Measurements from ENCODE around the gene TFF3.

TFF3 gene

DNA sequence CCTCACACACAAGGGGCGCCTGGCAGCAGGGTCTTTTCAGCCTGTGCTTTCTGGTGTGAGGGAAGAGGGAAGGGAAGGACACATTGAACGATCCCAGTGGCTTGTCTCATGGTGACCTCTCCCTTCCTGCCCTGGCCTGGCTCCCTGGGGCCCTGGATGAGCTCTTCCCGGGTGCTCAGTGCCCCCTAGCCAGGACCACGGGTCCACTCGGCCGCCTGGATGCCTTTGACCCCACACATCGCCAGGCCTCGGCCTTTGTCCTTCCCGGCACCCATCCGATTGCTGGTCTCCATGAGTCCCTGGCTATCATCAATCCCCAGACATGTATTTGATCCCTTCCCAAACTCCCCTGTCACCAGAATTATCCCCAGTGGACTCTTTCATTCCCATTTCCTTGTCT lies 6.0 kb upstream of the TFF3 start:
- H3K4me3 ChIP-seq (ENCODE audit: low read depth, low read length) = no peak overlapping the region
- DNase-seq (ENCODE audit: low read depth) = no peak
- TF ChIP-seq, protein P1, sequence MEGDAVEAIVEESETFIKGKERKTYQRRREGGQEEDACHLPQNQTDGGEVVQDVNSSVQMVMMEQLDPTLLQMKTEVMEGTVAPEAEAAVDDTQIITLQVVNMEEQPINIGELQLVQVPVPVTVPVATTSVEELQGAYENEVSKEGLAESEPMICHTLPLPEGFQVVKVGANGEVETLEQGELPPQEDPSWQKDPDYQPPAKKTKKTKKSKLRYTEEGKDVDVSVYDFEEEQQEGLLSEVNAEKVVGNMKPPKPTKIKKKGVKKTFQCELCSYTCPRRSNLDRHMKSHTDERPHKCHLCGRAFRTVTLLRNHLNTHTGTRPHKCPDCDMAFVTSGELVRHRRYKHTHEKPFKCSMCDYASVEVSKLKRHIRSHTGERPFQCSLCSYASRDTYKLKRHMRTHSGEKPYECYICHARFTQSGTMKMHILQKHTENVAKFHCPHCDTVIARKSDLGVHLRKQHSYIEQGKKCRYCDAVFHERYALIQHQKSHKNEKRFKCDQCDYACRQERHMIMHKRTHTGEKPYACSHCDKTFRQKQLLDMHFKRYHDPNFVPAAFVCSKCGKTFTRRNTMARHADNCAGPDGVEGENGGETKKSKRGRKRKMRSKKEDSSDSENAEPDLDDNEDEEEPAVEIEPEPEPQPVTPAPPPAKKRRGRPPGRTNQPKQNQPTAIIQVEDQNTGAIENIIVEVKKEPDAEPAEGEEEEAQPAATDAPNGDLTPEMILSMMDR (conservative IDR thresholded peaks at IDR 0.05; ENCODE audit: low read depth, low read length) = no peak

DNA sequence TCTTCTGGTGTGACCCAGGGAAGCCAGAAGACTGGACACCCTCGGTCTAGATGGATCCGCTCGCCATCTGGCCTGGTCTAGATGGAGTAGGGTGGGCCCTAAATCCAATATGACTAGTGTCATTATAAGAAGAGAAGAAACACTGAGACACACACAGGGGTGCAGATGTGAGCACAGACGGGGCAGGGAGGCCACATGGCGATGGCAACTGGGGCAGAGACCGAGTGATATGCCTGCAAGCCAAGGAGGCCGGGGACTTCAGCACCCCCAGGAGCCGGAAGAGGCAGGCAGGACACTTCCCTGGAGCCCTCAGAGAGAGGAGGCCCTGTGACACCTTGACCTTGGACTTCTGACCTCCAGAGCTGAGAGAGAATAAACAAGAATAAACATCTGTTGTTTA lies 5.6 kb upstream of the TFF3 start:
- DNase-seq (ENCODE audit: low read depth) = no peak
- TF ChIP-seq, protein P1 (conservative IDR thresholded peaks at IDR 0.05; ENCODE audit: low read depth, low read length) = no peak
- H3K4me3 ChIP-seq (ENCODE audit: low read depth, low read length) = no peak overlapping the region

DNA sequence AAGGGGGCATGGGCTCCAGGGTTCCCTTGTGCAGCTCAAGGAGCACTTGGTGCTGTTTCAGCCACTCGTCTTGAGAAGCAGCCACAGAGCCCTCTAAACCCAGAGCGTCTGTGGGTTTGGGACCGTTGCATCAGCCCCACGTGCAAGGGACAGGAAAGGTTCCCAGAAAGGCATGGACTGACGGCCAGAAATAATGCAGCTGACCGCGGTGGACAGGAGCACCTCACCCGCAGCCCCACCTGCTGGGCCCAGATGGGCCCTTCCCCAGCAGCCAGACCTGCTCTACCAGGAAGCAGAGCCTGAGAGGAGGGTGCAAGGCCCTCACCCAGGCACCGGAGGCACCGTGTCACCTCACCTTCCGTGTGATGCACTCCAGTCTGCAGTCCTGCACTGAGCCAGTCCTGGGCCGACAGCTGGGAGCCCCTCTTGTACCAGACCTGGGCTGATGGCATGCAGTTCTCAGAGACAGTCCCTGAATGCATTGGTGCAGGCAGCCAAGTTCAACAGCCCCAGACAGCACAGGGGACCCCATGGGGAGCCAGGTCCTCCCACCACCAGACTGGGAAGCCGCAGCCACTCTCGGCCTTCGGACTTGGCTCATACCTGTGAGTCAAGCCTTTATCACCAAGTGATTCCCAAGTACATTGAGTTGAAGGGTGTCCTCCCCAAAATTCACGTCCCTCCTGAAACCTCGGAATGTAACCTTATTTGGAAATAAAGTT lies 4.8 kb upstream of the TFF3 start:
- DNase-seq (ENCODE audit: low read depth) = no peak
- H3K4me3 ChIP-seq (ENCODE audit: low read depth, low read length) = no peak overlapping the region
- TF ChIP-seq, protein P1 (conservative IDR thresholded peaks at IDR 0.05; ENCODE audit: low read depth, low read length) = no peak

DNA sequence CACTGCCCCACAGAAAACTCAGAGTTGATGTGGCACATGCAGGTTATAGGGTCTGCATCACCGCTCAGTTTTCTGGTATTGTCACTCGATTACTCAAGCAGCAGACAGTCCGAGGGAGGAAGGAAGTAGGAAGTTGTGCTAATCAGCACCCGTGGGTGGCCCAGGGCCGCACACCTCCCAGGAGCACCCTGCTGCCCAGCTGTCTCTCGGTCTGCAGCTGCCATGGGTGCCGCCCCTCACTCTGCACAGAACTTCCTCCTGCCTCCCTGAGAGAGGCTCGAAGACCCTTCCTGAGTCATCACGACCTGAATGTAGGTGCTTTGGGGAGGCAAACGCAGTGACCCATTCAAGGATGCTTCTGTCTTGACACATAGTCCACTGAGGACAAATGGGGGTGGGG lies 4.2 kb upstream of the TFF3 start:
- DNase-seq (ENCODE audit: low read depth) = no peak
- TF ChIP-seq, protein P1 (conservative IDR thresholded peaks at IDR 0.05; ENCODE audit: low read depth, low read length) = no peak
- no peak overlapping the region for H3K4me3 ChIP-seq (ENCODE audit: low read depth, low read length)

DNA sequence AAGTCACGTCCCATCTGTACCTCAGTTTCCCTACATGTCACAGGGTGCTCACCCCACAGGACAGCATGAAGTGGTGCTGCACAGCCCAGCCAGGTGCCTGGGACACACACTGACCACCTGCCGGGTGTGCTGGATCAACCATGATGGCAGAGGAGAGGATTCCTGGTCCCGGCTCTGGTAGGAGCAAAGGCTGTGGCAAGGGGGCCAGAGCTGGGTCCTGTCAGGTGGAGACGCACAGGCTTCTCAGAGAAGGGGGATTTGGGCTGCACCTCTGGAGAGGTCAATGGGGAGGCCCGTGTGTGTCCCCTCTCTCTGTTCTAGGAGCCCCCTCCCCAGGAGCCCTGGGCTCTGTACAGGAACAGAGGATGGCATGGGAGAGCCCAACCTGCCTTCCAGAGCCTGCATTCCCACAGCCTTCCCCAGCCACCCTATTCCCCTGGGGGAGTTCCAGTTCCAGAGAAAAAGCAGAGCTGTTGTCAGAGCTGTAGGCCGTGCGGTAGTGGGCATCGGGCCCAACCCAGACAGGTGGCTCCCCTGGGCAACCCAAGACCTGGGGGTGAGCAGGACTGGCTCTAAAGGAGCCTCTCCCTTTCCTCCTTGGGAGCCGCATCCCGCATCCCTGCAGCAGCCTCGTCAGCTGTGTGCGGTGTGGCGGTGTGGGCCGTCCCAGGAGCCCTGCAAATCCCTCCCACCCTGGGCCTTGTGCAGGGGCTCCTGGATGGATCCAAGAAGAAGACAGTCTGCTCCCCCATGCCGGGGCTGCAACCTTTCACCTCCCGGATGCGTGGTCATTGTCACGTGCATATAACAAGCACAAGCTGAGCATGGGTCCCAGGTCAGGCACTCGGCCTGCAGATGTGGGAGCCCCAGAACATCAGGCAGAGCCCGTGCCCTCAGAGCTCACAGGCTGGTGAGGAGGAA lies 2.9 kb upstream of the TFF3 start:
- TF ChIP-seq, protein P1 (conservative IDR thresholded peaks at IDR 0.05; ENCODE audit: low read depth, low read length) = no peak
- no peak for DNase-seq (ENCODE audit: low read depth)
- no peak overlapping the region for H3K4me3 ChIP-seq (ENCODE audit: low read depth, low read length)

DNA sequence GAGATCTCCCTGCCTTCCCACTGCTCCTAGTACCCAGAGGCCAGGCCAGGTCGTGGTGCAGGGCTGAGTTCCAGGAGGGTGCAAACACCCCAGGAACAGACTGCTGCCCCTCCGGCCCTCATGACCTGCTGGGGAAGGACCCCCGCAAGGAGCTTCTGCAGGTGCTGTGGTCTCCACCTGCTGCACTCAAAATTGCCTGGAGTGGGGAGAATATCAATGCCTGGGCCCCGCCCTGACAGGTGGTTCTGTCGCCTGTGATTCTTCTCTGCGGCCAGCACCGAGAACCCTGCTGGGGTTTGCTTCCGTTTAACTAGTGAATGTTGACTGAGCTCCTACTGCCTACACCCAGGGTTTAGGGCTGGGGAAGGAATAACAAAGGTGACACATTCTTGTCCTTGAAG lies 2.1 kb upstream of the TFF3 start:
- H3K4me3 ChIP-seq (ENCODE audit: low read depth, low read length) = no peak overlapping the region
- no peak for DNase-seq (ENCODE audit: low read depth)
- TF ChIP-seq, protein P1 (conservative IDR thresholded peaks at IDR 0.05; ENCODE audit: low read depth, low read length) = no peak
